ENCODE results near the gene PIK3AP1.

- TF ChIP-seq FOSL2 (IDR thresholded peaks at IDR 0.05) (no peak), FOSL2 (CRISPR knock-in tag; IDR thresholded peaks at IDR 0.05) (no peak), CTCF (IDR thresholded peaks at IDR 0.05) (no peak), ESRRA (IDR thresholded peaks at IDR 0.05; ENCODE audit: borderline replicate concordance, low read length) (no peak), POLR2AphosphoS2 (conservative IDR thresholded peaks at IDR 0.05; ENCODE audit: low read length) (no peak)
These were observed 37.2 kb downstream of the PIK3AP1 start for GRCh38 chr10:96683065-96683464.
